Trophoblast cell (in vitro differentiated cells and primary cell): ENCODE results near the gene CTNNA3.

ENCODE experiments used
- DNase-seq, 2 donors: peaks; one replicate each; pipeline ENCODE4 v3.0.0-alpha.2; 2016
- H2AFZ ChIP-seq: 2 replicates; pipeline ENCODE4 v1.6.1; 2013; ENCODE audit warnings: low read length, moderate library complexity, mild to moderate bottlenecking; ENCODE audit not compliant: insufficient read depth, poor library complexity
- H2AK5ac ChIP-seq: 2 replicates; pipeline ENCODE4 v1.6.1; 2013; ENCODE audit warnings: mild to moderate bottlenecking, low read length
- H2BK120ac ChIP-seq: 2 replicates; pipeline ENCODE4 v1.6.1; 2013; ENCODE audit warnings: low read length, mild to moderate bottlenecking, moderate library complexity; ENCODE audit not compliant: insufficient read depth, poor library complexity
- H2BK12ac ChIP-seq: 2 replicates; pipeline ENCODE4 v1.6.1; 2013; ENCODE audit warnings: mild to moderate bottlenecking, low read length, moderate library complexity
- H2BK5ac ChIP-seq: 2 replicates; pipeline ENCODE4 v1.6.1; 2013; ENCODE audit warnings: low read length, low read depth, moderate library complexity, mild to moderate bottlenecking; ENCODE audit not compliant: poor library complexity
- H3K14ac ChIP-seq: 2 replicates; pipeline ENCODE4 v1.6.1; 2013; ENCODE audit warnings: mild to moderate bottlenecking, low read length
- H3K18ac ChIP-seq: 2 replicates; pipeline ENCODE4 v1.6.1; 2013; ENCODE audit warnings: mild to moderate bottlenecking, low read length
- H3K23ac ChIP-seq: 2 replicates; pipeline ENCODE4 v1.6.1; 2013; ENCODE audit warnings: low read length
- H3K27ac ChIP-seq: 2 replicates; pipeline ENCODE4 v1.5.1; 2013; ENCODE audit warnings: low read depth, mild to moderate bottlenecking, inconsistent platforms, low read length, moderate library complexity
- H3K27me3 ChIP-seq: 2 replicates; pipeline ENCODE4 v1.6.1; 2013; ENCODE audit warnings: inconsistent platforms, mild to moderate bottlenecking, low read length, moderate library complexity; ENCODE audit not compliant: insufficient read depth
- H3K36me3 ChIP-seq, 2 experiments: 1 replicate in 1 of 2; 2 replicates in 1 of 2; pipeline ENCODE4 v1.6.1; 2013; ENCODE audit warnings: low read length in 2 of 2, mild to moderate bottlenecking in 2 of 2, moderate library complexity in 1 of 2; ENCODE audit not compliant: insufficient read depth in 2 of 2, control insufficient read depth in 1 of 2
- H3K4ac ChIP-seq: 2 replicates; pipeline ENCODE4 v1.6.1; 2013; ENCODE audit warnings: low read depth, mild to moderate bottlenecking, low read length, moderate library complexity
- H3K4me1 ChIP-seq, 2 experiments: 1 replicate in 1 of 2; 2 replicates in 1 of 2; pipeline ENCODE4 v1.6.1; 2013; ENCODE audit warnings: low read length in 2 of 2, mild to moderate bottlenecking in 2 of 2, moderate library complexity in 1 of 2; ENCODE audit not compliant: insufficient read depth in 2 of 2, control insufficient read depth in 1 of 2
- H3K4me2 ChIP-seq: 2 replicates; pipeline ENCODE4 v1.6.1; 2013; ENCODE audit warnings: inconsistent platforms, mild to moderate bottlenecking, low read length, moderate library complexity
- H3K4me3 ChIP-seq: 2 replicates; pipeline ENCODE4 v1.5.1; 2013; ENCODE audit warnings: mild to moderate bottlenecking, low read depth, low read length, inconsistent platforms
- H3K79me1 ChIP-seq: one replicate; pipeline ENCODE4 v1.6.1; 2013; ENCODE audit warnings: low read length
- H3K79me2 ChIP-seq: 2 replicates; pipeline ENCODE4 v1.6.1; 2013; ENCODE audit warnings: low read length, mild to moderate bottlenecking; ENCODE audit not compliant: control insufficient read depth, insufficient read depth, poor library complexity
- H3K9ac ChIP-seq: 2 replicates; pipeline ENCODE4 v1.6.1; 2013; ENCODE audit warnings: mild to moderate bottlenecking, low read length
- H3K9me3 ChIP-seq: 2 replicates; pipeline ENCODE4 v1.6.1; 2013; ENCODE audit warnings: low read depth, mild to moderate bottlenecking, control low read depth, inconsistent platforms, low read length; ENCODE audit not compliant: insufficient read depth
- H4K12ac ChIP-seq: 2 replicates; pipeline ENCODE4 v1.6.1; 2013; ENCODE audit warnings: low read depth, mild to moderate bottlenecking, low read length, moderate library complexity
- H4K8ac ChIP-seq: 2 replicates; pipeline ENCODE4 v1.6.1; 2013; ENCODE audit warnings: low read depth, mild to moderate bottlenecking, low read length, moderate library complexity
- H4K91ac ChIP-seq: one replicate; pipeline ENCODE4 v1.6.1; 2013; ENCODE audit warnings: low read depth, mild to moderate bottlenecking, low read length, moderate library complexity
- WGBS: extraction: QIAGEN DNeasy Blood & Tissue Kit; methylation state at CpG from one replicate; pipeline ENCODE4 v1.1.7; 2013; ENCODE audit warnings: missing lambda C conversion rate; ENCODE audit not compliant: insufficient read length, insufficient coverage; ENCODE audit errors: extremely low coverage; 5-methylcytosine and 5-hydroxymethylcytosine counted together

The CTNNA3 gene

DNA sequence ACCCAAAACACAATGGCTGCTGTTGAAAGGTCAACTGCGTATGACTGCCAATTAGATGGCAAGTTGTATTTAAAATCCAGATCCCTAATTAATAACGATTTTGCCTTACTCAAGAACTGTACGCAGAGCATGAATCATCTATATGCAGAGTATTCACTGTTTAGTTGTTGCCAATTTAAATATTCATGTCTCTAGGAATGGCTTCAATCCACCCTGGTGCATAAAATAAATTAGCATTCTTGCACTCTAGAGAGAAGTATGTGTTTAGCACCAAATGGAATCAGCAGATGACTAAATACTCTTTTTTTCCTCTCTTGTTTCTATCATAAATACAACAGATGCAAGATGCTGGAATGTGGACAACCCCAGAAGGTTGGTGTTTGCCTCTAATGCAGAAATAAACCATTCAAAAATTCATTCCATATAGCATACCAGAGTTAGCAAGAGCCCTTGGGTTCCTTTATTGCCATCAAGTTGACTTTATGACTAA lies 449.9 kb downstream of the CTNNA3 start:
- no peak overlapping the region for H3K4me2 ChIP-seq
- H3K4ac ChIP-seq: no peak overlapping the region
- no peaks in the 10 kb centered on the region for H3K27me3 ChIP-seq
- no peaks in the 10 kb centered on the region for H3K79me2 ChIP-seq
- H4K91ac ChIP-seq: no peak overlapping the region
- H3K9me3 ChIP-seq: no peaks in the 10 kb centered on the region
- no peak overlapping the region for H3K14ac ChIP-seq
- no peaks in the 10 kb centered on the region for H3K4me1 ChIP-seq
- H2AFZ ChIP-seq: no peak overlapping the region
- no peak overlapping the region for H3K27ac ChIP-seq
- no CpG with 5 or more reads among the region's 3 CpGs for WGBS
- DNase-seq: no peak
- H2AK5ac ChIP-seq: no peak overlapping the region
- H4K8ac ChIP-seq: no peak overlapping the region
- no peak overlapping the region for H3K4me3 ChIP-seq
- H3K79me1 ChIP-seq: no peaks in the 10 kb centered on the region
- no peak overlapping the region for H3K18ac ChIP-seq
- H2BK12ac ChIP-seq: no peak overlapping the region
- H3K23ac ChIP-seq: no peak overlapping the region
- no peak overlapping the region for H3K9ac ChIP-seq
- H2BK120ac ChIP-seq: no peak overlapping the region
- H2BK5ac ChIP-seq: no peak overlapping the region
- no peak overlapping the region for H4K12ac ChIP-seq
- H3K36me3 ChIP-seq: no peaks in the 10 kb centered on the region

DNA sequence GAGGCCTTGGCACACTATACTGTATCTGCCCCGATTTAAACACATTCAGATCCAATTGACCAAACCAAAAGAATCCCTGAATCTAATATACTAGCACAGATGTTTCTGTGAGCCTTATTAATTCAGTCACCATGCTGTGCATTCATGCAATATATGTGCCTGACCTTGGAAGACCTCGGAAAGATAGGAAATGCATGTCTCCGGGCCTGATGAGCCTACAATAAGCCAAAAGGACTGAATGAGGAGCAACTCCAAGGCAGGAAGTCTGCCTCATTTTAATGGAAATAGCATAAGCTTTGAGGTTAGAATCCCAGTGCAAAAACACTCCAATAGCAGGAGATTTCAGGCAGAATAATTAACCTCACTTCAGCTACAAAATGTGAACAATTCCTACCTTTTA lies 453.5 kb downstream of the CTNNA3 start:
- WGBS: no CpG with 5 or more reads among the region's 3 CpGs
- no peak overlapping the region for H2BK120ac ChIP-seq
- no peak overlapping the region for H3K27ac ChIP-seq

DNA sequence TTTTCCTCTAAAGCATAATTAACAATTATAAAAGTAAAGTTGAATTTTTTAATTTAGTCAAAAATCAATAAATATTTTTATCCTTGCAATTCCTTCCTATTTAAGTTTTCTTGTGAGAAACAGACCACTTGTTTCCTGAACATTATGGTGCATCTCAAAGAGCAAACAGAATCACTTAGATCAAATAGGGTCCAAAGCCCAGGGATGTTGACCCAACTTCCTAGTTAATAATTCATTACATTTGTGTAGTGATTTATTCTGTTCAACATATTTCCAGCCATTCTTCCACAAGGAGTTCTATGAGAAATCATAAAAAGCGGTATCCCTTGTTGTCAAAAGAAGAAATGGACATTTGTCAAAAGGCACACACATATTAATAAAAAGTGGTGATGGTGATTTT lies 454.5 kb downstream of the CTNNA3 start:
- Histone ChIP-seq H4K12ac (no peak overlapping the region), H3K9me3 (no peaks in the 10 kb centered on the region), H3K27ac (no peak overlapping the region), H3K4me2 (no peak overlapping the region), H3K4me1 (no peaks in the 10 kb centered on the region), H2BK12ac (no peak overlapping the region), H3K79me2 (no peaks in the 10 kb centered on the region), H3K18ac (no peak overlapping the region), H2BK5ac (no peak overlapping the region), H2AK5ac (no peak overlapping the region), H3K14ac (no peak overlapping the region), H3K9ac (no peak overlapping the region), H3K4me3 (no peak overlapping the region), H3K27me3 (no peaks in the 10 kb centered on the region), H3K36me3 (no peaks in the 10 kb centered on the region), H4K91ac (no peak overlapping the region), H3K4ac (no peak overlapping the region), H2BK120ac (no peak overlapping the region), H2AFZ (no peak overlapping the region), H3K23ac (no peak overlapping the region), H3K79me1 (no peaks in the 10 kb centered on the region), H4K8ac (no peak overlapping the region)
- no CpG with 5 or more reads among the region's 1 CpG for WGBS
- DNase-seq: no peak

More for the DNA sequence above, 453.5 kb downstream of the CTNNA3 start:
- H4K91ac ChIP-seq: no peak overlapping the region
- H3K9me3 ChIP-seq: no peaks in the 10 kb centered on the region
- H3K79me2 ChIP-seq: no peaks in the 10 kb centered on the region
- no peak overlapping the region for H3K4me2 ChIP-seq
- no peak overlapping the region for H3K9ac ChIP-seq
- no peak overlapping the region for H4K12ac ChIP-seq
- H3K27me3 ChIP-seq: no peaks in the 10 kb centered on the region
- H3K18ac ChIP-seq: no peak overlapping the region
- H2BK12ac ChIP-seq: no peak overlapping the region
- no peak overlapping the region for H2BK5ac ChIP-seq
- H3K4ac ChIP-seq: no peak overlapping the region
- H2AFZ ChIP-seq: no peak overlapping the region
- no peak overlapping the region for H3K23ac ChIP-seq
- H3K14ac ChIP-seq: no peak overlapping the region
- H3K4me3 ChIP-seq: no peak overlapping the region
- no peaks in the 10 kb centered on the region for H3K79me1 ChIP-seq
- H4K8ac ChIP-seq: no peak overlapping the region
- H3K4me1 ChIP-seq: no peaks in the 10 kb centered on the region
- no peak for DNase-seq
- H3K36me3 ChIP-seq: no peaks in the 10 kb centered on the region
- no peak overlapping the region for H2AK5ac ChIP-seq

DNA sequence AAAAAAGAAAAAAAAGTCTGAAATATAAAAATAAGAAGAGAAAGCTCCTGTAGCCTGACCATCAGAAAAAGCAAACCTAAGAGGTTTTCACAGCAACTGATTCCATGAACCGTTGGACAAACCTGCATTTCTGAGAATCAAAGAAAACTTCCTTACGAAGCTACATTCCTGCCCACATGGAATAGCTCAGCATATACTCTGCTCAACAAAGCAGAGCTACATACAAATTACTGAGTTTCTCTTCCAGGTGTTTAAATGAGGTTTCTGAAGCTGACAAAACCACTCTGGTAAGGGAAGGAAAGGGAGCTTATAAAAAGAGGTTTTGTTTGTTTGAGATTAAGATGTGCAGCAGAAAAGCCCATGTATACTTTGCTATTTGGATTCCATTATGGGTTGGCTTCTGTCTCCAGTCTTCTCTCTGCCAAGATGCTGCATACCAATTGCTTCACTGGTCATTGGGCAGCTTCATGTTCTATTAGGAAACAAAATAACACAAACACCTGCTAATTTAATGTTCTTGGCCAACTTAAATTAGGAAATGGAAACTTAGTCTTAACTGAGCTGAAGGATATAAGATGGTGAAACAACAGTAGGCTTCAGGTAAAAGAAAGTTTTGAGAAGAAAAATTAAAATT lies 456.0 kb downstream of the CTNNA3 start:
- Histone ChIP-seq H4K8ac (no peak overlapping the region), H2AFZ (no peak overlapping the region), H4K12ac (no peak overlapping the region), H3K4ac (no peak overlapping the region), H3K36me3 (no peaks in the 10 kb centered on the region), H3K79me1 (no peaks in the 10 kb centered on the region), H2AK5ac (no peak overlapping the region), H3K18ac (no peak overlapping the region), H3K27ac (no peak overlapping the region), H2BK5ac (no peak overlapping the region), H3K9ac (no peak overlapping the region), H2BK120ac (no peak overlapping the region), H3K23ac (no peak overlapping the region), H2BK12ac (no peak overlapping the region), H3K27me3 (no peaks in the 10 kb centered on the region), H3K4me2 (no peak overlapping the region), H3K9me3 (no peaks in the 10 kb centered on the region), H3K4me1 (no peaks in the 10 kb centered on the region), H3K79me2 (no peaks in the 10 kb centered on the region), H3K4me3 (no peak overlapping the region), H3K14ac (no peak overlapping the region), H4K91ac (no peak overlapping the region)
- no CpG with 5 or more reads among the region's 2 CpGs for WGBS
- DNase-seq: no peak
